Right atrium auricular region (tissue), 2 donors: ENCODE measurements around the gene PDE4D. TPM values are rescaled to one million over a fixed set of nuclear protein-coding genes. Genes with fewer than 3 reads are reported as not detected.
"Not testable (repeated sequence)": the region's sequence is repeated elsewhere in the genome, so short reads cannot be mapped to it uniquely, and the experiment has no call there.

Source experiments
- DNase-seq: peaks from one replicate; pipeline ENCODE4 v3.0.0-alpha.2; 2019; ENCODE audit warnings: low spot score
- H3K27ac ChIP-seq, 2 donors: fragments of 200-600 bp; sonication (generic); 1 replicate in 1 of 2; 2 replicates in 1 of 2; pipeline ENCODE4 v1.5.1; 2016 to 2019
- H3K27me3 ChIP-seq, 2 donors: fragments of 200-600 bp; sonication (generic); one replicate each; pipeline versions ENCODE4 v1.5.1 to v1.6.0; 2017 to 2019
- H3K36me3 ChIP-seq: fragments of 200-600 bp; sonication (generic); one replicate; pipeline ENCODE4 v1.5.1; 2016
- H3K4me1 ChIP-seq, 2 donors: fragments of 200-600 bp; sonication (generic); one replicate each; pipeline versions ENCODE4 v1.5.1 to v1.6.0; 2017 to 2019
- H3K4me3 ChIP-seq, 2 donors: fragments of 200-600 bp; sonication (generic); 1 replicate in 1 of 2; 2 replicates in 1 of 2; pipeline ENCODE4 v1.5.1; 2017 to 2019; ENCODE audit warnings: mild to moderate bottlenecking in 1 of 2, moderate library complexity in 1 of 2
- H3K9me3 ChIP-seq, 2 donors: fragments of 200-600 bp; sonication (generic); one replicate each; pipeline ENCODE4 v1.5.1; 2019
- CTCF ChIP-seq, 2 donors: fragments of 200-600 bp; sonication (generic); IDR thresholded peaks; one replicate each; pipeline ENCODE4 v1.5.1; 2019; ENCODE audit warnings: antibody characterized with exemption in 2 of 2
- total RNA-seq, 2 donors: library from RNA; depleted of rRNA; stranded (reverse); fragments of >200 nt; gene quantifications; one replicate each; pipeline ENCODE4 v1.1.0, GENCODE V29; 2016

The PDE4D gene
- total RNA-seq, 2 donors from 2014 or later, result 43.3 to 44.0 TPM

- Histone ChIP-seq H3K27ac (no peak overlapping the region), H3K4me3 (no peak overlapping the region), H3K4me1 (no peaks in the 10 kb centered on the region), H3K9me3 (no peaks in the 10 kb centered on the region), H3K36me3 (no peaks in the 10 kb centered on the region), H3K27me3 (no peaks in the 10 kb centered on the region)
- DNase-seq, result no peak
- TF ChIP-seq CTCF (IDR thresholded peaks at IDR 0.05), result no peak
Measured at GRCh38 chr5:59418808-59419207, 474.7 kb downstream of the PDE4D start.

- no peaks in the 10 kb centered on the region for H3K4me1 ChIP-seq
- no peak for TF ChIP-seq CTCF (IDR thresholded peaks at IDR 0.05)
Measured at GRCh38 chr5:59416451-59416850, 477.1 kb downstream of the PDE4D start.

GRCh38 chr5:59416026-59416425, 477.5 kb downstream of the PDE4D start:
- no peaks in the 10 kb centered on the region for H3K9me3 ChIP-seq
- DNase-seq, result no peak
- H3K4me3 ChIP-seq, result no peak overlapping the region
- H3K27ac ChIP-seq, result no peak overlapping the region
- no peaks in the 10 kb centered on the region for H3K27me3 ChIP-seq
- no peaks in the 10 kb centered on the region for H3K36me3 ChIP-seq
- no peaks in the 10 kb centered on the region for H3K4me1 ChIP-seq
- no peak for TF ChIP-seq CTCF (IDR thresholded peaks at IDR 0.05)

More at GRCh38 chr5:59416451-59416850, 477.1 kb downstream of the PDE4D start:
- DNase-seq, result no peak
- H3K27ac ChIP-seq, result no peak overlapping the region
- no peak overlapping the region for H3K4me3 ChIP-seq
- H3K27me3 ChIP-seq, result no peaks in the 10 kb centered on the region
- H3K36me3 ChIP-seq, result no peaks in the 10 kb centered on the region
- no peaks in the 10 kb centered on the region for H3K9me3 ChIP-seq

- H3K27me3 ChIP-seq, result no peaks in the 10 kb centered on the region
- no peaks in the 10 kb centered on the region for H3K36me3 ChIP-seq
- H3K4me1 ChIP-seq, result no peaks in the 10 kb centered on the region
- H3K27ac ChIP-seq, result no peak overlapping the region
- peaks cover 0 to 14% of the 10 kb centered on the region in 2 donors for H3K9me3 ChIP-seq
- TF ChIP-seq CTCF (IDR thresholded peaks at IDR 0.05), result no peak
- no peak for DNase-seq
- no peak overlapping the region for H3K4me3 ChIP-seq
Measured at GRCh38 chr5:59412428-59412827, 481.1 kb downstream of the PDE4D start.

- H3K4me3 ChIP-seq, H3K4me1 ChIP-seq, H3K36me3 ChIP-seq, H3K27me3 ChIP-seq, H3K27ac ChIP-seq, DNase-seq: not testable (repeated sequence)
- H3K9me3 ChIP-seq, result peaks cover 0 to 20% of the 10 kb centered on the region in 2 donors
Measured at GRCh38 chr5:59408997-59409396, 484.5 kb downstream of the PDE4D start.

- H3K9me3 ChIP-seq, result peaks cover 0 to 20% of the 10 kb centered on the region in 2 donors
- TF ChIP-seq CTCF (IDR thresholded peaks at IDR 0.05), result no peak
- no peaks in the 10 kb centered on the region for H3K36me3 ChIP-seq
- H3K4me1 ChIP-seq, result no peaks in the 10 kb centered on the region
- no peaks in the 10 kb centered on the region for H3K27me3 ChIP-seq
- H3K27ac ChIP-seq, result no peak overlapping the region
- no peak overlapping the region for H3K4me3 ChIP-seq
- DNase-seq, result no peak
Measured at GRCh38 chr5:59407967-59408366, 485.6 kb downstream of the PDE4D start.
